Pancreas (tissue), 10 donors: ENCODE data around the gene RACK1. TPM values are rescaled to one million over a fixed set of nuclear protein-coding genes. Genes with fewer than 3 reads are reported as not detected.
"Not testable (repeated sequence)": the region's sequence is repeated elsewhere in the genome, so short reads cannot be mapped to it uniquely, and the experiment has no call there.

Experiments used
- ATAC-seq, 4 donors: fragments of 200-7000 bp; cut with Tn5 transposase; one replicate each; pipeline versions ENCODE4 v1.8.0 to v1.9.1; 2020; ENCODE audit warnings: mild to moderate bottlenecking in 4 of 4, moderate library complexity in 4 of 4
- DNase-seq, 6 donors: peaks; one replicate each; pipeline ENCODE4 v3.0.0-alpha.2; 2020
- FAIRE-seq: peaks from 2 replicates; lab custom pipeline; 2012; peaks lifted over from hg19 to GRCh38; lab: Jason Lieb, UNC
- H3K27ac ChIP-seq, 4 donors: fragments of 200-600 bp; sonication (generic); 1 replicate in 3 of 4; 2 replicates in 1 of 4; pipeline versions ENCODE4 v1.5.0 to v1.8.0; 2020
- H3K27me3 ChIP-seq, 4 donors: fragments of 200-600 bp; one replicate each; pipeline ENCODE4 v1.8.0; 2021
- H3K36me3 ChIP-seq, 3 donors: fragments of 200-600 bp; sonication (generic) in 1 of 3; one replicate each; pipeline versions ENCODE4 v1.5.0 to v1.8.0; 2020 to 2021
- H3K4me1 ChIP-seq, 3 donors: fragments of 200-600 bp; one replicate each; pipeline ENCODE4 v1.8.0; 2021
- H3K4me3 ChIP-seq, 4 donors: fragments of 200-600 bp; sonication (generic) in 2 of 4; one replicate each; pipeline versions ENCODE4 v1.5.0 to v1.8.0; 2020 to 2021
- H3K9me3 ChIP-seq, 4 donors: fragments of 200-600 bp; one replicate each; pipeline ENCODE4 v1.8.0; 2021
- CTCF ChIP-seq, 4 donors: fragments of 200-600 bp; sonication (generic) in 3 of 4; IDR thresholded peaks; one replicate each; pipeline versions ENCODE4 v1.5.0 to v1.8.0; 2021; ENCODE audit warnings: antibody characterized with exemption in 4 of 4
- WGBS, 2 donors: extraction: QIAGEN DNeasy Blood & Tissue Kit; methylation state at CpG; one replicate each; pipeline ENCODE4 v1.1.7; 2013; 5-methylcytosine and 5-hydroxymethylcytosine counted together
- intact Hi-C, 3 donors: fragments of 100-400 bp; cut with DNase I; formaldehyde crosslinking; loops; one replicate each; pipeline versions ENCODE4 v1.11.1 to v1.14.2; 2022
- polyA plus RNA-seq, 2 donors: library from polyadenylated mRNA; stranded (reverse); fragments of 200-250 nt; gene quantifications; one replicate each; pipeline ENCODE4 v1.2.3, GENCODE V29; 2013
- total RNA-seq, 6 donors: library from RNA; stranded (reverse); fragmentation: NEBNext Ultra II Directional in 4 of 6; extraction: Animal tissue kit (Norgen Biotek cat#: 25700) in 4 of 6; gene quantifications; one replicate each; pipeline versions ENCODE4 v1.2.1 to v1.2.4, GENCODE V29; 2021 to 2023
- donor health status: healthy with polysubstance abuse.
- donor health status: DM: no; HTN: no; CAD: no; lungs with moderate emphysema.
- donor health status: DM: no; HTN: no; CAD: no.
- donor health status: control.
- donor health status: control.
- donor health status: Bipolar disorder and iron deficiency.
- donor health status: DM: yes; HTN: yes; CAD: no.
- donor health status: DM: no; HTN: no; CAD: no.
- donor health status: DM: no; HTN: no; CAD: no.
- donor health status: DM: yes; HTN: yes; CAD: no.

The RACK1 gene
- total and polyA plus RNA-seq, 8 donors = 974 to 1,629 (median 1,233) TPM

GRCh38 chr5:181281984-181282316 is 38.2 kb upstream of the RACK1 start:
- 84 to 85% methylated on average over 17 to 18 of the region's 18 CpGs for WGBS, 2 donors
- H3K27ac ChIP-seq = no peak overlapping the region
- H3K4me1 ChIP-seq = no peaks in the 10 kb centered on the region
- FAIRE-seq (no peak), DNase-seq (peak in 1 of 6 donors; percentile 55), ATAC-seq (no peak)
- H3K9me3 ChIP-seq = no peaks in the 10 kb centered on the region
- no peak overlapping the region for H3K4me3 ChIP-seq
- no peaks in the 10 kb centered on the region for H3K27me3 ChIP-seq
- intact Hi-C loops = no loop called here
- no peaks in the 10 kb centered on the region for H3K36me3 ChIP-seq
- no peak for TF ChIP-seq CTCF (IDR thresholded peaks at IDR 0.05)

GRCh38 chr5:181281077-181281983 is 37.6 kb upstream of the RACK1 start:
- no peaks in the 10 kb centered on the region for H3K36me3 ChIP-seq
- TF ChIP-seq CTCF (IDR thresholded peaks at IDR 0.05) = no peak
- H3K27ac ChIP-seq = no peak overlapping the region
- ATAC-seq = no peak
- intact Hi-C loops = no loop called here
- H3K9me3 ChIP-seq = no peaks in the 10 kb centered on the region
- no peak for DNase-seq
- FAIRE-seq = no peak
- H3K4me1 ChIP-seq = no peaks in the 10 kb centered on the region
- 84 to 91% methylated on average over 40 of the region's 40 CpGs for WGBS, 2 donors
- H3K4me3 ChIP-seq = no peak overlapping the region
- H3K27me3 ChIP-seq = no peaks in the 10 kb centered on the region

GRCh38 chr5:181280251-181280762 is 36.6 kb upstream of the RACK1 start:
- WGBS, 2 donors = 69 to 87% methylated on average over 7 of the region's 7 CpGs
- TF ChIP-seq CTCF (IDR thresholded peaks at IDR 0.05) = no peak
- no peak for ATAC-seq

GRCh38 chr5:181273433-181273744 is 29.7 kb upstream of the RACK1 start:
- H3K27ac ChIP-seq, intact Hi-C loops, H3K4me1 ChIP-seq, H3K9me3 ChIP-seq, H3K36me3 ChIP-seq, H3K27me3 ChIP-seq, FAIRE-seq: not testable (repeated sequence)
- ATAC-seq (peak; percentile 64 to 85 (median 76)), DNase-seq (peak in 3 of 6 donors; percentile 53 to 83 (median 69))
- peak overlapping the region in 1 of 4 donors; percentile 12 for H3K4me3 ChIP-seq
- 15 to 17% methylated on average over 28 of the region's 28 CpGs for WGBS, 2 donors
- peak in 1 of 4 donors; percentile 17 for TF ChIP-seq CTCF (IDR thresholded peaks at IDR 0.05)

More at GRCh38 chr5:181280251-181280762, 36.6 kb upstream of the RACK1 start:
- H3K4me3 ChIP-seq = no peak overlapping the region
- no peaks in the 10 kb centered on the region for H3K4me1 ChIP-seq
- intact Hi-C loops = no loop called here
- H3K27ac ChIP-seq = no peak overlapping the region
- H3K36me3 ChIP-seq = no peaks in the 10 kb centered on the region
- no peaks in the 10 kb centered on the region for H3K27me3 ChIP-seq
- FAIRE-seq (no peak), DNase-seq (no peak)
- no peaks in the 10 kb centered on the region for H3K9me3 ChIP-seq

- Histone ChIP-seq H3K9me3 (no peaks in the 10 kb centered on the region), H3K27me3 (no peaks in the 10 kb centered on the region), H3K27ac (no peak overlapping the region), H3K4me1 (no peaks in the 10 kb centered on the region), H3K36me3 (no peaks in the 10 kb centered on the region), H3K4me3 (no peak overlapping the region)
- TF ChIP-seq CTCF (IDR thresholded peaks at IDR 0.05) = no peak
- ATAC-seq (no peak), FAIRE-seq (no peak), DNase-seq (no peak)
- intact Hi-C loops = no loop called here
- WGBS, 2 donors = 88 to 89% methylated on average over 3 of the region's 3 CpGs
Observed at GRCh38 chr5:181271081-181271480, 27.4 kb upstream of the RACK1 start.

- H3K4me3 ChIP-seq, DNase-seq, FAIRE-seq, H3K36me3 ChIP-seq, intact Hi-C loops, H3K27ac ChIP-seq, H3K27me3 ChIP-seq, ATAC-seq, H3K4me1 ChIP-seq, H3K9me3 ChIP-seq: not testable (repeated sequence)
- WGBS, 2 donors = 73 to 76% methylated on average over 12 of the region's 12 CpGs
Observed at GRCh38 chr5:181267907-181268306, 24.2 kb upstream of the RACK1 start.

- H3K9me3 ChIP-seq, DNase-seq, H3K4me3 ChIP-seq, H3K27me3 ChIP-seq, H3K4me1 ChIP-seq, ATAC-seq, FAIRE-seq, H3K27ac ChIP-seq, H3K36me3 ChIP-seq, intact Hi-C loops: not testable (repeated sequence)
- WGBS, 2 donors = 59 to 69% methylated on average over 8 of the region's 8 CpGs
Observed at GRCh38 chr5:181267291-181267904, 23.7 kb upstream of the RACK1 start.
